RWPE1 (cell line): ENCODE data around the gene NRXN3.
"Not testable (repeated sequence)": the region's sequence is repeated elsewhere in the genome, so short reads cannot be mapped to it uniquely, and the experiment has no call there.

ENCODE experiments used
- CTCF ChIA-PET: fragments of 350-600 bp; sonication (Branson Sonifier 250); formaldehyde crosslinking; extraction: SDS; loops from one replicate; lab custom pipeline; 2021; lab: Yijun Ruan, JAX
- POLR2A ChIA-PET: fragments of 400-600 bp; formaldehyde crosslinking; extraction: SDS; loops from one replicate; lab custom pipeline; 2020; ENCODE audit warnings: antibody characterized with exemption; ENCODE audit not compliant: low non-redundant PET; lab: Yijun Ruan, JAX
- DNase-seq: peaks from one replicate; pipeline ENCODE4 v3.0.0; 2012; ENCODE audit warnings: low spot score
- H3K27ac ChIP-seq: fragments of 450-650 bp; 2 replicates; pipeline ENCODE4 v1.5.1; 2017
- TF ChIP-seq, protein P1 (sequence below): fragments of 450-650 bp; conservative IDR thresholded peaks from 2 replicates; pipeline ENCODE4 v1.5.1; 2017; ENCODE audit warnings: low read depth, mild to moderate bottlenecking

The NRXN3 gene

DNA sequence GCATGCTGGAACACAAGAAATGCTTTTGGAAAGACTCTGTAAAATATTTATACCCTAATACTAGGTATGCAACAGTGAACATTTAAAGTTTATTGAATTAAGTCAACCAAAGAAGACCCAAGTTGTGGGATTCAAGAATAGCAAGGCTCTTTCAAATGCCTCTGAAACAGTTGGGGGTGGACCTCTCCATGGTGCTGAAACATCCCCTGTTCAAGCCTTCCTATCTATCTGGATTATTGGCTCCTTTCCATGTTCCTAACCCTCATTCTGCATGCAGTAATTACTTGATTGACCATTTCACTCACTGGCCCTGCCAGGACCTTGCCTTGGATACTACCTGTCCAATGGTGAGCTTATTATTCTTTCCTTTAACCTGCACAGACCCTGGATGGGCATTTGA is 349.7 kb downstream of the NRXN3 start:
- TF ChIP-seq, protein P1, sequence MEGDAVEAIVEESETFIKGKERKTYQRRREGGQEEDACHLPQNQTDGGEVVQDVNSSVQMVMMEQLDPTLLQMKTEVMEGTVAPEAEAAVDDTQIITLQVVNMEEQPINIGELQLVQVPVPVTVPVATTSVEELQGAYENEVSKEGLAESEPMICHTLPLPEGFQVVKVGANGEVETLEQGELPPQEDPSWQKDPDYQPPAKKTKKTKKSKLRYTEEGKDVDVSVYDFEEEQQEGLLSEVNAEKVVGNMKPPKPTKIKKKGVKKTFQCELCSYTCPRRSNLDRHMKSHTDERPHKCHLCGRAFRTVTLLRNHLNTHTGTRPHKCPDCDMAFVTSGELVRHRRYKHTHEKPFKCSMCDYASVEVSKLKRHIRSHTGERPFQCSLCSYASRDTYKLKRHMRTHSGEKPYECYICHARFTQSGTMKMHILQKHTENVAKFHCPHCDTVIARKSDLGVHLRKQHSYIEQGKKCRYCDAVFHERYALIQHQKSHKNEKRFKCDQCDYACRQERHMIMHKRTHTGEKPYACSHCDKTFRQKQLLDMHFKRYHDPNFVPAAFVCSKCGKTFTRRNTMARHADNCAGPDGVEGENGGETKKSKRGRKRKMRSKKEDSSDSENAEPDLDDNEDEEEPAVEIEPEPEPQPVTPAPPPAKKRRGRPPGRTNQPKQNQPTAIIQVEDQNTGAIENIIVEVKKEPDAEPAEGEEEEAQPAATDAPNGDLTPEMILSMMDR = no peak
- POLR2A ChIA-PET = no interaction called here
- CTCF ChIA-PET = interaction anchor here (0.7 kb wide), 1 partner anchor 13 kb away, joined by 3 read pairs; no protein-coding TSS in a partner anchor
- DNase-seq = peak; percentile 29
- H3K27ac ChIP-seq = no peak overlapping the region

DNA sequence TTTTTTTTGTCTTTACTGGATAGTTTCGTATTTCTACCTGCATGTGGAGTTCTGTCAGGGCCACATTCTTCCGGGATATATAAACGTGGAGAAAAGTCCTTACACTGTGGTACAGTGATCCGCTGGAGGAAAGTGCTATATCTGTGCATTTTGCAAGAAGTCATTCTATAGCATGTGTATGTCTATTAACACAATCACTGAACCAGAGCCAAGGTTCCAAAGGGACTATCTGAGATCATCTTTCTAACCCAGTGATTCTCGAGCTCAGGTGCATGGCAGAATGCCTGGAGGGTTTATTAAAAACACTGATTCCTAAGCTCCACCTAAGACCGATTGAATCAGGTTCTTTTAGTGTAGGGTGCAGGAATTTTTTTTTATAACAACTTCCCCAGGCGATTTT is 354.0 kb downstream of the NRXN3 start:
- TF ChIP-seq, protein P1 = no peak
- no peak for DNase-seq
- ChIA-PET POLR2A (no interaction called here), CTCF (interaction anchor here (0.6 kb wide), 1 partner anchor 35 kb away, joined by 3 read pairs; no protein-coding TSS in a partner anchor)
- no peak overlapping the region for H3K27ac ChIP-seq

DNA sequence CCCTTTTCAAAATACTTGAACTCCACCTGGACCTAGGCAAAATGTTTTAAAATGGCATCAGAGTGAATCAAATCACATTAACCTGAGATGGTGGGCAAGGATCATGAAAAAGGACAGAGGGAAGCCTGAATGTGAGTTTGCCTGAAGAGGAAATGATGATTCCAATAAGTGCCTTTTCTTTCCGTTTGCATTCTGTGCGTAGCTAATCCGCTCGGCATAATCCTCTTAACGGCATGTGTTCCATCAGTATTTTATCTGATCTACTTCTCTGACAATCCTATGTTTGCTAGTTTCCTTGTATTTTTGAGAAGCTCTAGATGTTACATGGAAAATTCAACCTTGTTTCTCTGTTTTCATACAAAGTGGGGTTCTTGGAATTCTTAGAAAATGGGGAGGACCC is 354.6 kb downstream of the NRXN3 start:
- H3K27ac ChIP-seq = no peak overlapping the region
- no peak for DNase-seq
- ChIA-PET CTCF (interaction anchor here (0.6 kb wide), 1 partner anchor 486 kb away, joined by 4 read pairs; no protein-coding TSS in a partner anchor), POLR2A (no interaction called here)
- TF ChIP-seq, protein P1 = no peak

DNA sequence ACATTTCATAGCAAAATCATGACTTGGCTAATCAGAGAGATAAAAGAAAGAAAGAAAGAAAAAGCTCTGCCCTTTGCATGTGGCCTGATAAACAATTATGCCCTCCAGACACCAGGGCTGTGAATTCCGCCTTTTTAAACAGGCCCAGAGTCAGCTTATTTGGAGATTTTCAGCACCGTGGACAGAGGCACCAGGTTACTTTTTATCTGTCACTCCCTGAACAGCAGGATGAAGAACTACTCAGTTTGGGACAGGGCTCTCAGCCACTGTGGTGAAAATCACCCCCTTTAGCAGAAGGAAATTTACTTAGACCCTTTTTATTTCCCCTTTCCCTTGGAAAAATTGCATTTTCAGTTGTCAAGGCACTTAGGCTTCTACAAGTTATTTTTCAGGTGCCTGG is 359.9 kb downstream of the NRXN3 start:
- peak; percentile 18 for DNase-seq
- CTCF ChIA-PET = no interaction called here
- POLR2A ChIA-PET = no interaction called here
- no peak overlapping the region for H3K27ac ChIP-seq
- TF ChIP-seq, protein P1 = no peak

DNA sequence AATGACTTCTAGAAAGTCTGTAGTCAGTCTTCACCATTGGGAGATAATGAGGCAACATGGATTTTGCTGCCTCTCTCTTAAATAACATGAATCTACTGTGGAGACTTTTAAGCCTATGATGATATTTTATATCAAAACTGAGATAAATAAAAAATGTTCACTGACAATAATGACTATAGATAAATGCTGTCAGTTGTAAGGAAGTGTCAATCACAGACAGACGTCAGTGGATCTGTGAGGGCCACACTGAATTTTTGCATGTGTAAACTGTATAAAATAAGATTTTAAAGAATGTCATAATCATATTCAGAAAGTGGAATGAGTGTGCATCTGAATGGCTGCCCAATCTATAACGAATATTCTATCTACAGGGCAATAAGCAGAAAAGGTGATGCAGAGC is 364.0 kb downstream of the NRXN3 start:
- H3K27ac ChIP-seq = no peak overlapping the region
- TF ChIP-seq, protein P1 = no peak
- ChIA-PET POLR2A (no interaction called here), CTCF (no interaction called here)
- DNase-seq = no peak

DNA sequence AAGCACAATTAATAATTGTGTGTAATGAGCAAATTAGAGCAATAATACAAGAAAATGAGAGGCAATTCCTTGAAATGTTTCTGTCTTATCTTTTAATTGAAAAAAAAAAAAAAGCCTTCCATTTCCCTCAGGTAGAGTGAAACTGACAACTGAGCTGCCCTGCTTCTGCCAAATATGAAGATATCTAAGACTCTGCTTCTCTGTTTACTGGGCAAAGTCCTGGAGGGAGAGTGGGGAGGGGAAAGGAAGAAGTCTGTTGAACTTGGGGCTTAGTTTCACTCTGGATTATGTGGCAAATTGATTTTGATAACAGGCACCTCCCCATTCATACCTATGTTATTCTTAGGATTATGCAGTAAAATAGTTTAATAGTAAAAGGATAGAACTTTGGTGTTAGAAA is 364.9 kb downstream of the NRXN3 start:
- no peak for DNase-seq
- ChIA-PET CTCF (interaction anchor here (0.6 kb wide), 1 partner anchor 36 kb away, joined by 3 read pairs; no protein-coding TSS in a partner anchor), POLR2A (no interaction called here)
- H3K27ac ChIP-seq = no peak overlapping the region
- TF ChIP-seq, protein P1 = no peak

DNA sequence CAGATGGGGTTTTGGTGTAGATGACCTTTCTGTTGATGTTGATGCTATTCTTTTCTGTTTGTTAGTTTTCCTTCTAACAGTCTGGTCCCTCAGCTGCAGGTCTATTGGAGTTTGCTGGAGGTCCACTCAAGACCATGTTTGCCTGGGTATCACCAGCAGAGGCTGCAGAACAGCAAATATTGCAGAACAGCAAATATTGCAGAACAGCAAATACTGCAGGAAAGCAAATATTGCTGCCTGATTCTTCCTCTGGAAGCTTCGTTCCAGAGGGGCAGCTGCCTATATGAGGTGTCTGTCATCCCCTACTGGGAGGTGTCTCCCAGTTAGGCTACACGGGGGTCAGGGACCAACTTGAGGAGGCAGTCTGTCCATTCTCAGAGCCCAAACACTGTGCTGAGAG is 371.6 kb downstream of the NRXN3 start:
- DNase-seq, CTCF ChIA-PET, H3K27ac ChIP-seq, POLR2A ChIA-PET: not testable (repeated sequence)
